HEK293T (cell line): ENCODE results near the gene PPP6R3.

Experiments
- ARNT ChIP-seq: fragments of 450-650 bp; IDR thresholded peaks from 2 replicates; pipeline ENCODE4 v1.6.1; 2017; ENCODE audit warnings: mild to moderate bottlenecking
- BHLHE40 ChIP-seq: fragments of 450-650 bp; IDR thresholded peaks from 2 replicates; pipeline ENCODE4 v1.6.1; 2016; ENCODE audit warnings: mild to moderate bottlenecking, moderate library complexity, borderline replicate concordance
- CTBP1 ChIP-seq: fragments of 450-650 bp; IDR thresholded peaks from 2 replicates; pipeline ENCODE4 v1.6.1; 2016; ENCODE audit warnings: borderline replicate concordance
- ELF4 ChIP-seq: fragments of 450-650 bp; IDR thresholded peaks from 2 replicates; pipeline ENCODE4 v1.6.1; 2017; ENCODE audit warnings: antibody characterized with exemption
- FOXK2 ChIP-seq: fragments of 450-650 bp; IDR thresholded peaks from 2 replicates; pipeline ENCODE4 v1.6.1; 2016; ENCODE audit warnings: mild to moderate bottlenecking
- FOXM1 ChIP-seq: fragments of 450-650 bp; IDR thresholded peaks from 2 replicates; pipeline ENCODE4 v1.6.1; 2017; ENCODE audit warnings: mild to moderate bottlenecking, borderline replicate concordance
- L3MBTL2 ChIP-seq: fragments of 450-650 bp; conservative IDR thresholded peaks from 2 replicates; pipeline ENCODE4 v1.6.1; 2016; ENCODE audit warnings: mild to moderate bottlenecking
- NFRKB ChIP-seq: fragments of 450-650 bp; IDR thresholded peaks from 2 replicates; pipeline ENCODE4 v1.6.1; 2016; ENCODE audit warnings: mild to moderate bottlenecking, moderate library complexity

DNA sequence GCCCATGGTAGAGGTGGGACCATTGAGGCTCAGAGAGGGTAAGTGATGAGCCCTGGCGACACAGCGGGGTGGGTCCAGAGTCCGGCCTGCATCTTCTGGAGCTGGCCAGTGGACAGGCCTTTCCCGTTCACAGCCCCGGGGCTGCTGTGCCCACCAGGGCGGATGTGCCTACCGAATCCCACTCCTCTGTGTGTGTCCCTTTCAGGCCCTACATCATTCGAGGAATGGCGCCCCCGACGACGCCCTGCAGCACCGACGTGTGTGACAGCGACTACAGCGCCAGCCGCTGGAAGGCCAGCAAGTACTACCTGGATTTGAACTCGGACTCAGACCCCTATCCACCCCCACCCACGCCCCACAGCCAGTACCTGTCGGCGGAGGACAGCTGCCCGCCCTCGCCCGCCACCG, 11.9 kb upstream of the PPP6R3 start:
- TF ChIP-seq FOXM1 (no peak), NFRKB (no peak), L3MBTL2 (no peak), FOXK2 (no peak), ELF4 (no peak), BHLHE40 (no peak), CTBP1 (no peak), ARNT (no peak)
